Prostate gland (tissue), 2 donors: ENCODE results near the gene GLP2R. TPM values are rescaled to one million over a fixed set of nuclear protein-coding genes. Genes with fewer than 3 reads are reported as not detected.

Experiments
- DNase-seq: peaks from one replicate; pipeline ENCODE4 v3.0.0-alpha.2; 2019; ENCODE audit warnings: low spot score
- H3K27ac ChIP-seq, 2 donors: fragments of 200-600 bp; sonication (generic); 2 replicates each; pipeline ENCODE4 v1.5.1; 2017 to 2019
- H3K27me3 ChIP-seq: fragments of 200-600 bp; sonication (generic); replicated peaks from 2 replicates; pipeline ENCODE4 v1.5.1; 2019; ENCODE audit not compliant: insufficient read depth
- H3K36me3 ChIP-seq, 2 donors: fragments of 200-600 bp; sonication (generic); 1 replicate in 1 of 2; 2 replicates in 1 of 2; pipeline versions ENCODE4 v1.5.1 to v1.8.1; 2017 to 2019
- H3K4me1 ChIP-seq: fragments of 200-600 bp; sonication (generic); replicated peaks from 2 replicates; pipeline ENCODE4 v1.5.1; 2019
- H3K4me3 ChIP-seq, 2 donors: fragments of 200-600 bp; sonication (generic); 2 replicates each; pipeline ENCODE4 v1.5.1; 2017 to 2019
- H3K9me3 ChIP-seq: fragments of 200-600 bp; sonication (generic); 2 replicates; pipeline ENCODE4 v1.5.1; 2017
- CTCF ChIP-seq, 4 experiments: fragments of 200-600 bp in 2 of 4; fragments of 450-650 bp in 2 of 4; sonication (generic) in 2 of 4; IDR thresholded peaks; 1 replicate in 3 of 4; 2 replicates in 1 of 4; pipeline ENCODE4 v1.5.1; 2016 to 2019; ENCODE audit warnings: antibody characterized with exemption in 4 of 4, mild to moderate bottlenecking in 2 of 4, moderate library complexity in 2 of 4
- POLR2A ChIP-seq: fragments of 450-650 bp; IDR thresholded peaks from one replicate; pipeline ENCODE4 v1.6.1; 2016; ENCODE audit warnings: antibody characterized with exemption, mild to moderate bottlenecking
- POLR2AphosphoS5 ChIP-seq: sonication (generic); formaldehyde crosslinking; IDR thresholded peaks from one replicate; pipeline ENCODE4 v1.6.1; 2017; ENCODE audit warnings: antibody characterized with exemption
- WGBS: methylation state at CpG from one replicate; pipeline ENCODE4 v1.1.5; 2018; 5-methylcytosine and 5-hydroxymethylcytosine counted together
- intact Hi-C: fragments of 100-400 bp; cut with DNase I; formaldehyde crosslinking; loops from one replicate; pipeline ENCODE4 v1.14.2; 2022
- total RNA-seq, 2 donors: library from RNA; depleted of rRNA; stranded (reverse); fragments of >200 nt; gene quantifications; one replicate each; pipeline ENCODE4 v1.1.0, GENCODE V29; 2016

The GLP2R gene
- total RNA-seq, 2 donors from 2014 or later = 0.34 to 1.5 TPM

- DNase-seq = no peak
- no peak overlapping the region for H3K27ac ChIP-seq
- WGBS = 24% methylated on average over 2 of the region's 2 CpGs
- TF ChIP-seq POLR2A (no peak), CTCF (IDR thresholded peaks at IDR 0.05) (no peak), POLR2AphosphoS5 (no peak)
- H3K9me3 ChIP-seq = no peaks in the 10 kb centered on the region
- no peaks in the 10 kb centered on the region for H3K27me3 ChIP-seq
- intact Hi-C loops = loop anchor here (10.0 kb wide), 1 partner anchor 167 kb away; no protein-coding TSS in a partner anchor
- H3K36me3 ChIP-seq = no peaks in the 10 kb centered on the region
- no peaks in the 10 kb centered on the region for H3K4me1 ChIP-seq
- H3K4me3 ChIP-seq = no peak overlapping the region
These were observed 76.4 kb downstream of the GLP2R start for GRCh38 chr17:9902120-9902519.

- WGBS = 95% methylated on average over 34 of the region's 35 CpGs
- Histone ChIP-seq H3K4me3 (no peak overlapping the region), H3K27ac (no peak overlapping the region), H3K9me3 (no peaks in the 10 kb centered on the region), H3K4me1 (no peaks in the 10 kb centered on the region), H3K27me3 (no peaks in the 10 kb centered on the region), H3K36me3 (no peaks in the 10 kb centered on the region)
- TF ChIP-seq POLR2A (no peak), POLR2AphosphoS5 (no peak), CTCF (IDR thresholded peaks at IDR 0.05) (no peak)
- intact Hi-C loops = loop anchor here (10.0 kb wide), 1 partner anchor 170 kb away; no protein-coding TSS in a partner anchor
- no peak for DNase-seq
These were observed 78.8 kb downstream of the GLP2R start for GRCh38 chr17:9904277-9905077.

GRCh38 chr17:9905078-9905415 lies 79.3 kb downstream of the GLP2R start, which contains the start of gene RCVRN:
Gene RCVRN, minus strand, starts transcription at chr17:9905271. Its CDS starts 91 bp downstream, at chr17:9905180.
- intact Hi-C loops = loop anchor here (10.0 kb wide), 1 partner anchor 170 kb away; no protein-coding TSS in a partner anchor
- H3K4me1 ChIP-seq = no peaks in the 10 kb centered on the region
- 93% methylated on average over 10 of the region's 11 CpGs for WGBS
- no peaks in the 10 kb centered on the region for H3K9me3 ChIP-seq
- TF ChIP-seq CTCF (IDR thresholded peaks at IDR 0.05) (no peak), POLR2A (no peak), POLR2AphosphoS5 (no peak)
- H3K36me3 ChIP-seq = no peaks in the 10 kb centered on the region
- no peak for DNase-seq
- no peak within 1 kb of the TSS for H3K4me3 ChIP-seq
- H3K27me3 ChIP-seq = no peaks in the 10 kb centered on the region
- H3K27ac ChIP-seq = no peak within 1 kb of the TSS

- WGBS = 23% methylated on average over 4 of the region's 4 CpGs
- no peak for DNase-seq
- no peaks in the 10 kb centered on the region for H3K27me3 ChIP-seq
- TF ChIP-seq CTCF (IDR thresholded peaks at IDR 0.05) (peak in 1 of 4 experiments; percentile 29), POLR2AphosphoS5 (no peak), POLR2A (no peak)
- no peaks in the 10 kb centered on the region for H3K9me3 ChIP-seq
- H3K27ac ChIP-seq = no peak overlapping the region
- no peak overlapping the region for H3K4me3 ChIP-seq
- intact Hi-C loops = loop anchor here (10.0 kb wide), 1 partner anchor 171 kb away; no protein-coding TSS in a partner anchor
- H3K36me3 ChIP-seq = no peaks in the 10 kb centered on the region
- H3K4me1 ChIP-seq = no peaks in the 10 kb centered on the region
These were observed 80.2 kb downstream of the GLP2R start for GRCh38 chr17:9905902-9906301.

- 49% methylated on average over 14 of the region's 14 CpGs for WGBS
- Histone ChIP-seq H3K4me1 (no peaks in the 10 kb centered on the region), H3K9me3 (no peaks in the 10 kb centered on the region), H3K27me3 (no peaks in the 10 kb centered on the region), H3K36me3 (no peaks in the 10 kb centered on the region), H3K4me3 (no peak overlapping the region), H3K27ac (no peak overlapping the region)
- TF ChIP-seq CTCF (IDR thresholded peaks at IDR 0.05) = no peak
- no peak for DNase-seq
- intact Hi-C loops = loop anchor here (10.0 kb wide), 1 partner anchor 172 kb away; no protein-coding TSS in a partner anchor
These were observed 80.9 kb downstream of the GLP2R start for GRCh38 chr17:9906616-9907015.
